Activated naive CD4-positive, alpha-beta T cell (primary cell): ENCODE measurements around the gene ASXL1.
"Not testable (repeated sequence)": the region's sequence is repeated elsewhere in the genome, so short reads cannot be mapped to it uniquely, and the experiment has no call there.

Experiments used
- DNase-seq, 4 experiments: peaks; one replicate each; lab custom pipeline; 2025; lab: John Stamatoyannopoulos, UW

The ASXL1 gene

DNA sequence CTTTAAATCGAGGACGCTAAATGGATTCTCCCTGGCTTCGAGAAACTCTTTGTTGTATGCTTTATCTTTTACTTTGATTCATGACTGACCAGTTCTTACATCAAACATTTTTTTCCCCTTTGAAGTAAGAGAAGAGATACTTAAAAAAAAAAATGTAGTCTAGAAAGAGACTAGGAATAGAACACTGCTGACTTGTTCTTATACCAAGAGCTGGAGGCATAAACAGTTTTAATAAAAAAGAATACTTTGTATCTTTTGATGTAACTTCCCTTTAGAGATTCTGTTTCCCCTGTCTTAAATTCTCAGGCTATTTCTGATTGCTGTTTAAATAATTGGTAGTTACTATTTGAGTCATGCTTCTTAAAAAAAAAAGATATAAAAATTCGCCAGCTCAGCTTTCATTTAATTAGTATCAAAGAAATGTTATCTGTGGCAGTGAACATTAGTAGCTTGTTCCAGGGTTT lies 4.8 kb downstream of the ASXL1 start:
- DNase-seq: no peak

DNA sequence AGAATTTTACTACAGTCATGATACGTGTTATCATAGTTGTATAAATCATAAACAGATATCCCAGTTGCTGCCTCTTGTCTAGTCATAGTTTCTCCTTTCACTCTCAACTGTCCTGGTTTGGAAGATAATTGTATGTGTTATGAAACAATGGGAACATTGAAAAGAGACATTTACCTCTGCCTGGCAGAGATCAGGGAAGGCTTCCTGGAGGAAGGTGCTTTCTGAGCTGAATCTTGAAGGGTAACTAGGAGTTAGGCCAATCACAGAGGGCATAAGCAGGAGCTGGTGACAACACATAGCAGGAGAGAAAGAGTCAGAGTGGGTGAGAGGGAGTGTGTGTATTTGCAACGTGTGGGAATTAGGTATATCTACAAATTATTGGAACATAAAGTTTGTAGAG lies 5.4 kb downstream of the ASXL1 start:
- DNase-seq: no peak

DNA sequence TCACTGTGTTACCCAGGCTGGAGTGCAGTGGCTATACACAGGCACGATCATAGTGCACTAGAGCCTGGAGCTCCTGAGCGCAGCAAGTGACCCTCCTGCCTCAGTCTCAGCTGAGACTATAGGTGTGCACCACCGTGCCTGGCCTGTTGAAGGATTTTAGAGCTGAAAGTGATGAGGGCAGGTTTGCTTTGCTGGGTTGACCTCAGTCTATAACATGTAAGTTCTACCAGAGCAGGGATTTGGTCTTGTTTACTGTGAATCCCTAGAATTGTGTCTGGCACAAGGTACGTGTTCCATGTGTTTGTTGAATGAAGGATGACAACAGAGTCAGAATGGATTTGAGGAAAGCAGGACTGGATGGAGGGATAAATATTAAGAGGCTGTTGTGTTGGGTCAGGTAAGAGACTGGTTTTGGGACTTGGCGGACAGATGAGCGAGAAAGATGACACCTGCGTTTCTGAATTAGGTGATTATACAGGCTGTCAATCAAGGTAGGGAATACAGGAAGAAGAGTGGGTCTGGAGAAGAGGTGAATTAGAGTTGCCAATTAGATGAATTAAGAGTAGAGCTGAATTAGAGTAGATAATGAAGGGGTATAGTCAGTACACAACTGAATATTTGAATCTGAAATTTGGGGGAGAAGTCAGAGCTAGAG lies 6.5 kb downstream of the ASXL1 start:
- DNase-seq: no peak

GRCh38 chr20:32365564-32365963 lies 7.4 kb downstream of the ASXL1 start:
- no peak for DNase-seq

GRCh38 chr20:32366380-32366779 lies 8.2 kb downstream of the ASXL1 start:
- DNase-seq: no peak

- DNase-seq: no peak
Measured at GRCh38 chr20:32368323-32368722, 10.2 kb downstream of the ASXL1 start.

DNA sequence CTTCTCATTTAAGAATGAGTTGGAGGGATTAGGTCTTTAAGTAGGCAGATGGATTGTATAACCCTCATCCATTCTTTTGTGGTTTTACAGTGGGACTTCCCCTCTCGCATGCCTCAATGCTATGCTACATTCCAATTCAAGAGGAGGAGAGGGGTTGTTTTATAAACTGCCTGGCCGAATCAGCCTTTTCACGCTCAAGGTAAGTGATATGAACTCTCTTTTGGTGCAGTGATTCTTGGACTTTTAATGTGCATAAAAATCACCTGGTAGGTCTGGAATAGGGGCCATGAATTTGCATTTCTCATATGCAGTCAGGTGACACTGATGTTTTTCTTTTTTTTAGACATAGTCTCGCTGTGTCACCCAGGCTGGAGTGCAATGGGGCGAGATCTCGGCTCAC lies 10.8 kb downstream of the ASXL1 start:
- DNase-seq: no peak

DNA sequence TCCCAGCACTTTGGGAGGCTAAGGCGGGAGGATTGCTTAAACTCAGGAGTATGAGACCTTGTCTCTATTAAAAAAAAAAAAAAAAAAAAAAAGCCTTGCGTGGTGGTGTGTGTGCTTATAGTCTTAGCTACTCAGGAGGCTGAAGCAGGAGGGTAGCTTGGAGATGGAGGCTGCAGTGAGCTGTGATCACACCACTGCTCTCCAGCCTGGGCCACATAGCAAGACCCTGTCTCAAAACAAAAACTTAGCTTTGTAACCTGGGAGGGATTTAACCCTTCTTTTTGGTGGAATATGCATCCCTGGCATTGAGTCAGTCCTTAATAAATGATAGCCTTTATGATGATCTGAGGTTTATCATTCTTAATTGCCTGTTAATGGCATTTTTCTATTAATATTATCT lies 12.8 kb downstream of the ASXL1 start:
- no peak for DNase-seq

- no peak for DNase-seq
Measured at GRCh38 chr20:32378461-32378860, 20.3 kb downstream of the ASXL1 start.

DNA sequence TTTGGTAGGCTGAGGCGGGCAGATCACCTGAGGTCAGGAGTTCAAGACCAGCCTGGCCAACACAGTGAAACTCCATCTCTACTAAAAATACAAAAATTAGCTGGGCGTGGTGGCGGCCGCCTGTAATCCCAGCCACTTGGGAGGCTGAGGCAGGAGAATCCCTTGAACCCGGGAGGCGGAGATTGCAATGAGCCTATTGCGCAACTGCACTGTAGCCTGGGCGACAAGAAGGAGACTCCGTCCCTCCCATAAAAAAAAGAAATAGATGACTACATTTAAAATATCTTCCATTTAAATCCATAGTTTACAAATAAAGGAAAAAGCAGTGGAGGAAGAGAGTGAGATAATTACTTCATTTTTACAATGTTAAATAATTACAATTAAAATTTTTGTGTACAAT lies 21.9 kb downstream of the ASXL1 start:
- not testable (repeated sequence) for DNase-seq

- no peak for DNase-seq
Measured at GRCh38 chr20:32380745-32381144, 22.6 kb downstream of the ASXL1 start.

DNA sequence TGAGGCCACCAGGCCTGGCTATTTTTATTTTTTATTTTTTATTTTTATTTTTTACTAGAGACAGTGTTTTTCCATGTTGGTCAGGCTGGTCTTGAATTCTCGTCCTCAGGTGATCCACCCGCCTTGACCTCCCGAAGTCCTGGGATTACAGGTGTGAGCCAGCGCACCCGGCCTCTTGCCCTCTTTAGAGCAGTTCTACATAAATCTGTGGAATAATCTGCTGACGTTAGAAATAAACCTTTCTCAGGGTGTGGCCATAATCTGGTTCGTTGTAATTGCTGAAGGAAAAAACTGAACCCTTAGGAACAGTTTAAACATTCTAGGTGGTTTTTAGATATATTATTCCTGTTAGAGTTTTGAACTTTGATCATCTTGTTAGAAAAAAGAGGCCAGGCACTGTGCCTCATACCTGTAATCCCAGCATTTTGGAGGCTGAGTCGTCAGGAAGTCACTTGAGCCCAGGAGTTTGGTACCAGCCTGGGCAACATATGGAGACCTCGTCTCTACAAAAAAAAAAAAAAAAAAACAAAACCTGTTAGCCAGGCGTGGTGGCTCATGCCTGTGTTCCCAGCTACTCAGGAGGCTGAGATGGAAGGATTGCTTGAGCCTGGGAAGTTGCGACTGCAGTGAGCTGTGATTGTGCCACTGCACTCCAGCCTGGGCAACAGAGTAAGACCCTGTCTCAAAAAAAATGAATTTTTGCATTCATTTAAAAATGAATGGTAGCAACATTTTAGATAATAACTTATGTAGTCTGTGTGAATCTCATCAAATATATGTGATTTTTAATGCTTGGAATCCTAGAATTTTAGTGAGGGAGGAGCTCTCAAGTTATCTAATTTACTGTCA lies 24.2 kb downstream of the ASXL1 start:
- DNase-seq: no peak

GRCh38 chr20:32383441-32383840 lies 25.3 kb downstream of the ASXL1 start:
- DNase-seq: not testable (repeated sequence)

DNA sequence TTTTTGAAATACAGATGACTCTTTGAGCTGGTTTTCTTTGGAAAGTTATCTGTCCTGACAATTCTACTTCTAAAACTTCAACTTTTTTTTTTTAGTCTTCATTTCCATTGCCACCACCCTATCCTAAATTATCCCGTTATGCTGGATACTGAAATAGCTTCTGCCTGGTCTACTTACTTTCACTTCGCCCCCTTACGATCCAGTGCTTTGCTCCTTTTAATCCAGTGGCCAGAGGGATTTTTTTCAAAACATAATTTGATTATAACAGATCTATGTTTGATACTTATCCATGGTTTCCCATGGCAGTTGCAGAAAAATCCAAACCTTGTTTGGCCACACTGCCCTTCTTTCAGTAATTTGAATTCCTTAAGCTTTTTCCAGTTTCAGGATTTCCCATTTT lies 27.4 kb downstream of the ASXL1 start:
- DNase-seq: no peak

DNA sequence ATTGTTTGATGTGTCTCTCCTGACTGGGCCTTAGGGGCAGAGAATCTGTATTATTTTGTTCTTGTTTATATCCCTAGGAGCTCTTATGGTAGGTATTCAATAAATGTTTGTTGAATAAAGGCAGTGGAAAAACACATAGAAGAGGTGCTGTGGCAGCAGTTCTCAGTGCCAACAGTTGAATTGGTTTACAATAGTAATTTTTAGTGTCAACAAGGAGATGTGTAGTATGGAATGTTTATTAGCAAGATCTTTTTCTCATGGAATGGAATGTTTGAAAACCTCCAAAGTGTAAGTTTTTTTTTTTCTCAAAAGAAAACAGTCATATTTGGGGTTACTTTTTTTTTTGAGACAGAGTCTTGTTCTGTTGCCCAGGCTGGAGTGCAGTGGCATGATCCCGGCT lies 28.0 kb downstream of the ASXL1 start:
- no peak for DNase-seq

GRCh38 chr20:32387252-32387651 lies 29.1 kb downstream of the ASXL1 start:
- DNase-seq: no peak

DNA sequence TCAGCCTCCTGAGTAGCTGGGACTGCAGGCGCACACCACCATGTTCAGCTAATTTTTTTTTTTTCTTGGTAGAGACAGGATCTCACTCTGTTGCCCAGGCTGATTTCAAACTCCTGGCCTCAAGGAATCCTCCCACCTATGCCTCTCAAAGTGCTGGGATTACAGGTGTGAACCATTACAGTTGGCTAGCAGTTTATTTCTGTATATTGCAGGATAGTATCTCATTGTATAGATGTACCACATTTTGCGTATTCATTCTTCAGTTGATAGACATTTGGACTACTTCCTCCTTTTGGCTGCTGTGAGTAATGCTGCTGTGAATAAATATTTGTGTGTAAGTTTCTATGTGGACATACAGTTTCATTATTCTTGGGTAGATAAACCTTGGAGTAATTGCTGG lies 32.9 kb downstream of the ASXL1 start:
- DNase-seq: no peak

GRCh38 chr20:32395066-32395465 lies 36.9 kb downstream of the ASXL1 start:
- DNase-seq: no peak

GRCh38 chr20:32396646-32397160 lies 38.6 kb downstream of the ASXL1 start:
- DNase-seq: no peak

DNA sequence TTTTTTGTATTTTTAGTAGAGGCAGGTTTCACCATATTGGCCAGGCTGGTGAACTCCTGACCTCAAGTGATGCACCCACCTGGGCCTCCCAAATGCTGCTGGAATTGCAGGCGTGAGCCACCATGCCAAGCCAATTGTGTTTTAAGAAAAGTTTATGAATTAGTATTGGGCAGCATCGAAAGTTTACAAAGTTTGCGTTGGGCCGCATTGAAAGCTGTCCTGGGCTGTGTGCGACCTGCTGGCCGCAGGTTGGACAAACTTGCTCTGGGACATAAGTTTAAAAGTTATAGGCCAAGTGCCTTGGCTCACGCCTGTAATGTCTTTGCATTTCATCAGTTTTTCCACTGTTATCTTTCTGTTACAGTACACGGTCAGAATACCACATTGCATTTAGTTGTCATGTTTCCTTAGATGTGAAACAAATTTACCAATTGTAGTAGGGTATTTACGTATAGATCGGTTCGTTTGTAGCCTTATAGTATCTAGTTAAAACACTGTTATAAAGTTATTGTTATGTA lies 39.5 kb downstream of the ASXL1 start:
- no peak for DNase-seq

DNA sequence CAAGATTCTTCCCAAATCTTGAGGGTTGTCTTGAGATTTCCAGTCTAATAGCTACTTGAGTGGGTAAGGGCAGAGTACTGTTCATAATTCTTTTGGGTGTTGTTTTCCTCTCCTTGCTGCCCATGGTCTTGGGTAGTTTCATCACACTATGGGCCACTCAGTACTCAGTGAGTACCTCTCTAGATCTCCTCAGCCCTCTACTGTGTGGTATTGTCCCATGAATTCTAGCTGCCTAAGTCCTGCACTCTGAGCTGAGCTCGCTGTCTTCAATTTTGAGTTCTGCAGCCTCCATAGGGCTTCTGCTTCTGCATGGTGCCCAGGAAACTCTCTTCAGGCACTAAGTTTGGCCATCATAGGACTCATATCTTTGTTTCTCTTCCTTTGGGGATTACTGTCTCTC lies 42.3 kb downstream of the ASXL1 start:
- DNase-seq: no peak

DNA sequence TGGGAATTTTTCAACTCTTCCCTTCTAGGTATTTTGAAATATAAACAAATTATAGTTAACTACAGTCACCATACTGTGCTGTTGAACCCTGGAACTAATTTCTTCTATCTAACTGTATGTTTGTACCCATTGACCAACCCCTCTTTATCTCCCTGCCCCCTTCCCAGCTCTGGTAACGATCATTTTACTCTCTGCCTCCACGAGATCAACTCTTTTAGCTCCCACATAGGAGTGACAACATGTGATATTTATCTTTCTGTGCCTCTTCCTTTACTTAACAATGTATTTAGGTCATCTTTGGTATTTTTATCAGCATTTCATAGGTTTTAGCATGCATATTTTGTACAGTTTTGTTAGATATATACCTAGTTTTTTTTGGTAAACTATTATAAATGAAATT lies 45.9 kb downstream of the ASXL1 start:
- no peak for DNase-seq

GRCh38 chr20:32406701-32407100 lies 48.6 kb downstream of the ASXL1 start:
- DNase-seq: no peak
